ENCODE results near the gene ZBP1. TPM values are rescaled to one million over a fixed set of nuclear protein-coding genes. Genes with fewer than 3 reads are reported as not detected.

The ZBP1 gene
- polyA plus RNA-seq, 1 of the 3 experiments (the other 2 are of a cell fraction): not detected

GRCh38 chr20:57622201-57622570 is 2.0 kb upstream of the ZBP1 start:
- POLR2A ChIA-PET: no interaction called here
- Histone ChIP-seq H3K36me3 (replicated peaks in 1 of 2; ENCODE audit: control insufficient read depth in 1 of 2, insufficient read depth in 2 of 2, low read length in 1 of 2) (no peaks in the 10 kb centered on the region), H4K20me1 (ENCODE audit: insufficient read depth) (no peaks in the 10 kb centered on the region), H3K9me2 (no peaks in the 10 kb centered on the region), H3K27me3 (ENCODE audit: insufficient read depth) (no peaks in the 10 kb centered on the region; the same call in 1 of the 2 replicates), H3K4me1 (ENCODE audit: control insufficient read depth in 1 of 2, insufficient read depth in 2 of 2, low read depth in 1 of 2, low read length in 1 of 2) (peaks cover 0 to 5% of the 10 kb centered on the region in 2 experiments; a peak in 1 of 4 replicates), H3K4me2 (no peak overlapping the region), H3F3A (replicated peaks; ENCODE audit: insufficient read depth) (no peaks in the 10 kb centered on the region), H3K4me3 (ENCODE audit: low read depth in 2 of 2, low read length in 1 of 2) (no peak overlapping the region), H3K79me2 (ENCODE audit: insufficient read depth) (no peaks in the 10 kb centered on the region), H3K27ac (ENCODE audit: low read depth in 2 of 2, low read length in 1 of 2) (no peak overlapping the region), H3K9ac (no peak overlapping the region), H2AFZ (ENCODE audit: low read depth) (no peak overlapping the region), H3K9me3 (no peaks in the 10 kb centered on the region)
- CTCF ChIA-PET: interaction anchor here (0.7 to 5.9 kb wide), 38 partner anchors 8 to 1217 kb away, joined by 3 to 82 read pairs (median 6); no protein-coding TSS in a partner anchor
- 46% methylated on average over 7 of the region's 7 CpGs for WGBS (ENCODE audit: low lambda C conversion rate)
- no peak for TF ChIP-seq SMC3 (IDR thresholded peaks at IDR 0.05; ENCODE audit: low read depth, low read length)
- TF ChIP-seq EP300 (IDR thresholded peaks at IDR 0.05; ENCODE audit: borderline replicate concordance in 1 of 2, low read depth in 1 of 2, low read length in 1 of 2): no peak
- TF ChIP-seq, protein P1, sequence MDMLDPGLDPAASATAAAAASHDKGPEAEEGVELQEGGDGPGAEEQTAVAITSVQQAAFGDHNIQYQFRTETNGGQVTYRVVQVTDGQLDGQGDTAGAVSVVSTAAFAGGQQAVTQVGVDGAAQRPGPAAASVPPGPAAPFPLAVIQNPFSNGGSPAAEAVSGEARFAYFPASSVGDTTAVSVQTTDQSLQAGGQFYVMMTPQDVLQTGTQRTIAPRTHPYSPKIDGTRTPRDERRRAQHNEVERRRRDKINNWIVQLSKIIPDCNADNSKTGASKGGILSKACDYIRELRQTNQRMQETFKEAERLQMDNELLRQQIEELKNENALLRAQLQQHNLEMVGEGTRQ (IDR thresholded peaks at IDR 0.05; ENCODE audit: borderline replicate concordance, low read depth, low read length): no peak
- no peak for TF ChIP-seq FOXJ3 (CRISPR knock-in tag; IDR thresholded peaks at IDR 0.05)
- no peak for TF ChIP-seq FOSL2 (IDR thresholded peaks at IDR 0.05; ENCODE audit: borderline replicate concordance, low read depth)
- TF ChIP-seq TCF12 (IDR thresholded peaks at IDR 0.05): no peak
- TF ChIP-seq ZBTB33 (IDR thresholded peaks at IDR 0.05; ENCODE audit: borderline replicate concordance, low read depth): no peak
- no peak for TF ChIP-seq POLR2AphosphoS5 (IDR thresholded peaks at IDR 0.05; ENCODE audit: low read depth, low read length)
- no peak for TF ChIP-seq EZH2phosphoT487 (IDR thresholded peaks at IDR 0.05; ENCODE audit: borderline replicate concordance, low read depth)
- no peak for DNase-seq

GRCh38 chr20:57621421-57622200 is 1.4 kb upstream of the ZBP1 start:
- ChIA-PET POLR2A (no interaction called here), CTCF (interaction anchor here (0.9 to 5.9 kb wide), 18 partner anchors 8 to 588 kb away, joined by 3 to 82 read pairs (median 7); no protein-coding TSS in a partner anchor)
- H3K4me1 ChIP-seq (ENCODE audit: control insufficient read depth in 1 of 2, insufficient read depth in 2 of 2, low read depth in 1 of 2, low read length in 1 of 2): peaks cover 0 to 5% of the 10 kb centered on the region in 2 experiments; a peak in 1 of 4 replicates
- H3K36me3 ChIP-seq (replicated peaks in 1 of 2; ENCODE audit: control insufficient read depth in 1 of 2, insufficient read depth in 2 of 2, low read length in 1 of 2): no peaks in the 10 kb centered on the region
- no peak overlapping the region for H3K9ac ChIP-seq
- H2AFZ ChIP-seq (ENCODE audit: low read depth): no peak overlapping the region
- no peak for DNase-seq
- H3K4me3 ChIP-seq (ENCODE audit: low read depth in 2 of 2, low read length in 1 of 2): no peak overlapping the region
- no peaks in the 10 kb centered on the region for H3K9me3 ChIP-seq
- no peaks in the 10 kb centered on the region for H3F3A ChIP-seq (replicated peaks; ENCODE audit: insufficient read depth)
- no peak overlapping the region for H3K4me2 ChIP-seq
- no peaks in the 10 kb centered on the region for H3K79me2 ChIP-seq (ENCODE audit: insufficient read depth)
- no peak overlapping the region for H3K27ac ChIP-seq (ENCODE audit: low read depth in 2 of 2, low read length in 1 of 2)
- no peaks in the 10 kb centered on the region for H3K9me2 ChIP-seq
- H4K20me1 ChIP-seq (ENCODE audit: insufficient read depth): no peaks in the 10 kb centered on the region
- WGBS (ENCODE audit: low lambda C conversion rate): 80% methylated on average over 11 of the region's 16 CpGs
- H3K27me3 ChIP-seq (ENCODE audit: insufficient read depth): no peaks in the 10 kb centered on the region; the same call in 1 of the 2 replicates
- no peak for TF ChIP-seq FOXJ3 (CRISPR knock-in tag; IDR thresholded peaks at IDR 0.05)
- TF ChIP-seq MAX (IDR thresholded peaks at IDR 0.05; ENCODE audit: low read depth): no peak
- TF ChIP-seq RCOR1 (IDR thresholded peaks at IDR 0.05; ENCODE audit: low read length): no peak
- no peak for TF ChIP-seq ZBTB33 (IDR thresholded peaks at IDR 0.05; ENCODE audit: borderline replicate concordance, low read depth)
- no peak for TF ChIP-seq RXRA (IDR thresholded peaks at IDR 0.05; ENCODE audit: borderline replicate concordance, low read depth)
- no peak for TF ChIP-seq CHD2 (IDR thresholded peaks at IDR 0.05; ENCODE audit: low read length, partially characterized antibody)
- TF ChIP-seq, protein P2, sequence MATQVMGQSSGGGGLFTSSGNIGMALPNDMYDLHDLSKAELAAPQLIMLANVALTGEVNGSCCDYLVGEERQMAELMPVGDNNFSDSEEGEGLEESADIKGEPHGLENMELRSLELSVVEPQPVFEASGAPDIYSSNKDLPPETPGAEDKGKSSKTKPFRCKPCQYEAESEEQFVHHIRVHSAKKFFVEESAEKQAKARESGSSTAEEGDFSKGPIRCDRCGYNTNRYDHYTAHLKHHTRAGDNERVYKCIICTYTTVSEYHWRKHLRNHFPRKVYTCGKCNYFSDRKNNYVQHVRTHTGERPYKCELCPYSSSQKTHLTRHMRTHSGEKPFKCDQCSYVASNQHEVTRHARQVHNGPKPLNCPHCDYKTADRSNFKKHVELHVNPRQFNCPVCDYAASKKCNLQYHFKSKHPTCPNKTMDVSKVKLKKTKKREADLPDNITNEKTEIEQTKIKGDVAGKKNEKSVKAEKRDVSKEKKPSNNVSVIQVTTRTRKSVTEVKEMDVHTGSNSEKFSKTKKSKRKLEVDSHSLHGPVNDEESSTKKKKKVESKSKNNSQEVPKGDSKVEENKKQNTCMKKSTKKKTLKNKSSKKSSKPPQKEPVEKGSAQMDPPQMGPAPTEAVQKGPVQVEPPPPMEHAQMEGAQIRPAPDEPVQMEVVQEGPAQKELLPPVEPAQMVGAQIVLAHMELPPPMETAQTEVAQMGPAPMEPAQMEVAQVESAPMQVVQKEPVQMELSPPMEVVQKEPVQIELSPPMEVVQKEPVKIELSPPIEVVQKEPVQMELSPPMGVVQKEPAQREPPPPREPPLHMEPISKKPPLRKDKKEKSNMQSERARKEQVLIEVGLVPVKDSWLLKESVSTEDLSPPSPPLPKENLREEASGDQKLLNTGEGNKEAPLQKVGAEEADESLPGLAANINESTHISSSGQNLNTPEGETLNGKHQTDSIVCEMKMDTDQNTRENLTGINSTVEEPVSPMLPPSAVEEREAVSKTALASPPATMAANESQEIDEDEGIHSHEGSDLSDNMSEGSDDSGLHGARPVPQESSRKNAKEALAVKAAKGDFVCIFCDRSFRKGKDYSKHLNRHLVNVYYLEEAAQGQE (IDR thresholded peaks at IDR 0.05; ENCODE audit: low read depth, low read length): no peak
- no peak for TF ChIP-seq POLR2AphosphoS5 (IDR thresholded peaks at IDR 0.05; ENCODE audit: low read depth, low read length)
- TF ChIP-seq RFX5 (IDR thresholded peaks at IDR 0.05; ENCODE audit: low read length): no peak
- TF ChIP-seq TEAD4 (IDR thresholded peaks at IDR 0.05; ENCODE audit: borderline replicate concordance, insufficient read depth): no peak
